LHCN-M2 (cell line): ENCODE results near the gene PLA2G2C. TPM values are rescaled to one million over a fixed set of nuclear protein-coding genes. Genes with fewer than 3 reads are reported as not detected.

ENCODE experiments used
- DNase-seq: peaks from one replicate; pipeline ENCODE4 v3.0.0-alpha.2; 2012; ENCODE audit warnings: low read depth
- total RNA-seq: library from RNA; depleted of rRNA; stranded (reverse); fragments of >200 nt; gene quantifications from 2 replicates; pipeline ENCODE4 v1.2.3, GENCODE V29; 2014

Gene PLA2G2C
- total RNA-seq, 1 experiment from 2014 or later: not detected

- no peak for DNase-seq
Measured at GRCh38 chr1:20183616-20184271, 2.6 kb downstream of the PLA2G2C start.

GRCh38 chr1:20183035-20183434, 3.3 kb downstream of the PLA2G2C start:
- no peak for DNase-seq

GRCh38 chr1:20182415-20182814, 3.9 kb downstream of the PLA2G2C start:
- no peak for DNase-seq

- no peak for DNase-seq
Measured at GRCh38 chr1:20180844-20181207, 5.5 kb downstream of the PLA2G2C start.

- no peak for DNase-seq
Measured at GRCh38 chr1:20180129-20180843, 6.0 kb downstream of the PLA2G2C start.

GRCh38 chr1:20179371-20180128, 6.8 kb downstream of the PLA2G2C start:
- DNase-seq: no peak

GRCh38 chr1:20178634-20179370, 7.5 kb downstream of the PLA2G2C start:
- no peak for DNase-seq

- no peak for DNase-seq
Measured at GRCh38 chr1:20174937-20175666, 11.2 kb downstream of the PLA2G2C start.

GRCh38 chr1:20172033-20172590, 14.2 kb downstream of the PLA2G2C start:
- DNase-seq: no peak

- no peak for DNase-seq
Measured at GRCh38 chr1:20169932-20170331, 16.4 kb downstream of the PLA2G2C start.

GRCh38 chr1:20168564-20169491, 17.5 kb downstream of the PLA2G2C start:
- no peak for DNase-seq

GRCh38 chr1:20167126-20167525, 19.2 kb downstream of the PLA2G2C start:
- DNase-seq: no peak

- DNase-seq: no peak
Measured at GRCh38 chr1:20166051-20166450, 20.3 kb downstream of the PLA2G2C start.

GRCh38 chr1:20165522-20165951, 20.8 kb downstream of the PLA2G2C start:
- peak; percentile 15 for DNase-seq

GRCh38 chr1:20164694-20165202, 21.6 kb downstream of the PLA2G2C start:
- DNase-seq: peak; percentile 4

- DNase-seq: no peak
Measured at GRCh38 chr1:20160034-20160433, 26.3 kb downstream of the PLA2G2C start.

GRCh38 chr1:20158358-20159070, 27.8 kb downstream of the PLA2G2C start:
- DNase-seq: no peak

GRCh38 chr1:20154301-20154831, 32.0 kb downstream of the PLA2G2C start:
- no peak for DNase-seq
